GM21576 (cell line): ENCODE results near the gene PHF3.

Experiments used
- ATAC-seq: cut with Tn5 transposase; IDR thresholded peaks from one replicate; pipeline ENCODE4 v1.9.1; 2021; ENCODE audit warnings: mild to moderate bottlenecking, moderate library complexity; ENCODE audit not compliant: unreplicated experiment

Gene PHF3

GRCh38 chr6:63760199-63760598 lies 124.6 kb downstream of the PHF3 start:
- no peak for ATAC-seq

- no peak for ATAC-seq
Observed at GRCh38 chr6:63764318-63764916, 128.8 kb downstream of the PHF3 start.
